H9 (cell line): Measurements from ENCODE around the gene FYN. TPM values are rescaled to one million over a fixed set of nuclear protein-coding genes. Genes with fewer than 3 reads are reported as not detected.

Experiments
- DNase-seq: peaks from one replicate; pipeline ENCODE4 v3.0.0-alpha.2; 2017
- H2AFZ ChIP-seq: one replicate; pipeline ENCODE4 v1.6.1; 2013; ENCODE audit warnings: mild to moderate bottlenecking, low read length, control low read depth, moderate library complexity
- H2AK5ac ChIP-seq: 2 replicates; pipeline ENCODE4 v1.6.1; 2013; ENCODE audit warnings: low read length, control low read depth, mixed read lengths; ENCODE audit not compliant: insufficient read length
- H2BK120ac ChIP-seq: one replicate; pipeline ENCODE4 v1.6.1; 2013; ENCODE audit warnings: low read depth, mild to moderate bottlenecking, low read length, control low read depth, inconsistent platforms; ENCODE audit not compliant: poor library complexity, severe bottlenecking
- H2BK12ac ChIP-seq: 2 replicates; pipeline ENCODE4 v1.6.1; 2013; ENCODE audit warnings: low read length, control low read depth, mixed read lengths, low read depth; ENCODE audit not compliant: insufficient read length
- H2BK15ac ChIP-seq: 2 replicates; pipeline ENCODE4 v1.6.1; 2013; ENCODE audit warnings: low read depth, low read length, control low read depth
- H2BK20ac ChIP-seq: one replicate; pipeline ENCODE4 v1.6.1; 2013; ENCODE audit warnings: low read depth, mild to moderate bottlenecking, low read length, control low read depth, inconsistent platforms; ENCODE audit not compliant: poor library complexity, severe bottlenecking
- H2BK5ac ChIP-seq: 2 replicates; pipeline ENCODE4 v1.6.1; 2013; ENCODE audit warnings: low read length, control low read depth, mixed read lengths; ENCODE audit not compliant: insufficient read length
- H3K14ac ChIP-seq: 2 replicates; pipeline ENCODE4 v1.6.1; 2013; ENCODE audit warnings: low read length, control low read depth; ENCODE audit not compliant: insufficient read depth
- H3K18ac ChIP-seq: 2 replicates; pipeline ENCODE4 v1.6.1; 2013; ENCODE audit warnings: low read depth, mild to moderate bottlenecking, mixed read lengths, low read length, control low read depth; ENCODE audit not compliant: insufficient read length
- H3K23ac ChIP-seq: 2 replicates; pipeline ENCODE4 v1.6.1; 2013; ENCODE audit warnings: low read length, control low read depth, mixed read lengths, low read depth; ENCODE audit not compliant: insufficient read length
- H3K23me2 ChIP-seq: 2 replicates; pipeline ENCODE4 v1.6.1; 2013; ENCODE audit warnings: low read depth, mild to moderate bottlenecking, mixed read lengths, low read length, control low read depth; ENCODE audit not compliant: insufficient read length, poor library complexity, severe bottlenecking
- H3K27ac ChIP-seq: 2 replicates; pipeline ENCODE4 v1.5.1; 2013; ENCODE audit warnings: low read length, control low read depth, mixed read lengths, low read depth; ENCODE audit not compliant: insufficient read length
- H3K27me3 ChIP-seq: 2 replicates; pipeline ENCODE4 v1.6.1; 2013; ENCODE audit warnings: low read length, control low read depth, inconsistent platforms; ENCODE audit not compliant: insufficient read depth
- H3K4ac ChIP-seq: 2 replicates; pipeline ENCODE4 v1.6.1; 2013; ENCODE audit warnings: low read depth, mild to moderate bottlenecking, control low read depth, inconsistent platforms, low read length, moderate library complexity
- H3K4me1 ChIP-seq: 2 replicates; pipeline ENCODE4 v1.6.1; 2013; ENCODE audit warnings: low read length, control low read depth, inconsistent platforms; ENCODE audit not compliant: insufficient read depth
- H3K4me2 ChIP-seq: 2 replicates; pipeline ENCODE4 v1.6.1; 2013; ENCODE audit warnings: low read length, control low read depth, mixed read lengths; ENCODE audit not compliant: insufficient read length, insufficient read depth
- H3K56ac ChIP-seq: 2 replicates; pipeline ENCODE4 v1.6.1; 2013; ENCODE audit warnings: low read depth, mild to moderate bottlenecking, mixed read lengths, low read length, control low read depth; ENCODE audit not compliant: insufficient read length
- H3K79me1 ChIP-seq: 2 replicates; pipeline ENCODE4 v1.6.1; 2013; ENCODE audit warnings: low read depth, mild to moderate bottlenecking, moderate library complexity, low read length, control low read depth, inconsistent platforms; ENCODE audit not compliant: insufficient read depth, poor library complexity, severe bottlenecking
- H3K79me2 ChIP-seq: 2 replicates; pipeline ENCODE4 v1.6.1; 2013; ENCODE audit warnings: low read length, control low read depth, inconsistent platforms; ENCODE audit not compliant: insufficient read depth
- H3K9ac ChIP-seq: 2 replicates; pipeline ENCODE4 v1.6.1; 2013; ENCODE audit warnings: low read length, control low read depth, mixed read lengths; ENCODE audit not compliant: insufficient read length; ENCODE audit errors: extremely low read depth
- H3K9me3 ChIP-seq: one replicate; pipeline ENCODE4 v1.6.1; 2013; ENCODE audit warnings: low read depth, low read length, inconsistent platforms; ENCODE audit not compliant: control insufficient read depth
- H3T11ph ChIP-seq: one replicate; pipeline ENCODE4 v1.6.1; 2013; ENCODE audit warnings: mild to moderate bottlenecking, low read length, control low read depth, inconsistent platforms
- H4K20me1 ChIP-seq: one replicate; pipeline ENCODE4 v1.6.1; 2013; ENCODE audit not compliant: control insufficient read depth, insufficient read length, insufficient read depth
- H4K5ac ChIP-seq: 2 replicates; pipeline ENCODE4 v1.6.1; 2013; ENCODE audit warnings: low read depth, mild to moderate bottlenecking, mixed read lengths, low read length, control low read depth; ENCODE audit not compliant: insufficient read length
- H4K8ac ChIP-seq: replicated peaks from 2 replicates; pipeline ENCODE4 v1.6.1; 2013; ENCODE audit warnings: low read length, control low read depth, mixed read lengths, low read depth; ENCODE audit not compliant: insufficient read length
- H4K91ac ChIP-seq: 2 replicates; pipeline ENCODE4 v1.6.1; 2013; ENCODE audit warnings: low read depth, mild to moderate bottlenecking, moderate library complexity, mixed read lengths, low read length, control low read depth; ENCODE audit not compliant: insufficient read length
- H3K27ac Mint-ChIP-seq, 3 experiments: 2 replicates in 2 of 3; 3 replicates in 1 of 3; pipeline ENCODE4 v1.8.0; 2020 to 2021; ENCODE audit warnings: mixed read lengths in 3 of 3, mild to moderate bottlenecking in 1 of 3, moderate library complexity in 1 of 3
- H3K27me3 Mint-ChIP-seq: 2 replicates; pipeline ENCODE4 v1.8.0; 2021; ENCODE audit warnings: low read depth, mild to moderate bottlenecking, moderate library complexity, mixed read lengths
- H3K36me3 Mint-ChIP-seq, 3 experiments: 2 replicates in 2 of 3; 3 replicates in 1 of 3; pipeline ENCODE4 v1.8.0; 2020 to 2021; ENCODE audit warnings: low read depth in 3 of 3, mixed read lengths in 3 of 3; ENCODE audit not compliant: insufficient read depth in 1 of 3
- H3K4me1 Mint-ChIP-seq, 2 experiments: 2 replicates each; pipeline ENCODE4 v1.8.0; 2020; ENCODE audit warnings: mixed read lengths in 2 of 2
- H3K4me3 Mint-ChIP-seq, 2 experiments: 2 replicates in 1 of 2; 3 replicates in 1 of 2; pipeline ENCODE4 v1.8.0; 2020 to 2021; ENCODE audit warnings: mild to moderate bottlenecking in 2 of 2, mixed read lengths in 2 of 2, moderate library complexity in 1 of 2
- H3K9me3 Mint-ChIP-seq, 2 experiments: 2 replicates in 1 of 2; 3 replicates in 1 of 2; pipeline ENCODE4 v1.8.0; 2020; ENCODE audit warnings: mild to moderate bottlenecking in 2 of 2, mixed read lengths in 2 of 2, moderate library complexity in 1 of 2
- WGBS: extraction: QIAGEN DNeasy Blood & Tissue Kit; methylation state at CpG from one replicate; pipeline ENCODE4 v1.1.7; 2013; ENCODE audit warnings: missing lambda C conversion rate, low lambda C conversion rate, mixed read lengths; ENCODE audit not compliant: insufficient read length; ENCODE audit errors: extremely low coverage; 5-methylcytosine and 5-hydroxymethylcytosine counted together
- total RNA-seq: library from RNA; stranded (reverse); gene quantifications from 2 replicates; pipeline ENCODE4 v1.2.1, GENCODE V29; 2021
- TF ChIP-seq, protein P1 (sequence below): fragments of 200-600 bp; sonication (generic); conservative IDR thresholded peaks from 3 replicates; pipeline ENCODE4 v1.8.0; 2021; ENCODE audit warnings: antibody characterized with exemption, mild to moderate bottlenecking

The FYN gene
- total RNA-seq, 1 experiment from 2014 or later, result 64.8 TPM

DNA sequence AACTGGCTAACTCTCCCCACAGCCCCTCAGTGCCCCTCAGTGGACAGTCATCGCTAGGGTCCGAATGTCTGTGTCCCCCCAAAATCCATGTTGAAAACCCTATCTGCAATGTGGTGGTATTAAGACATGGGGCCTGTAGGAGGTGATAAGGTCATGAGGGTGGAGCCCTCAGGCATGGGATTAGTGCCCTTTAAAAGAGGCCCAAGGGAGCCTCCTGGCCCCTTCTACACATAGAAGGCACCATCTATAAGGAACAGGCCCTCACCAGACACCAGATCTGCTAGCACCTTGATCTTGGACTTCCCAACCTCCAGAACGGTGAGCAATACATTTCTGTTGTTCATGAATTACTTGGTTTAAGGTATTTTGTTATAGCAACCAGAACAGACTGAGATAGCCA is 260.9 kb downstream of the FYN start:
- no peak overlapping the region for H3K14ac ChIP-seq
- no peak overlapping the region for H3K18ac ChIP-seq
- H4K91ac ChIP-seq, result no peak overlapping the region
- H2BK15ac ChIP-seq, result no peak overlapping the region
- H3K23me2 ChIP-seq, result no peaks in the 10 kb centered on the region
- H3K9me3 Mint-ChIP-seq, result peaks cover 5 to 6% of the 10 kb centered on the region in 2 experiments; a peak in 3 of 5 replicates
- no peak overlapping the region; a peak in 1 of 7 replicates for H3K27ac Mint-ChIP-seq
- no peak overlapping the region for H3K56ac ChIP-seq
- no peaks in the 10 kb centered on the region for H3K27me3 ChIP-seq
- H3K9ac ChIP-seq, result no peak overlapping the region
- H2BK5ac ChIP-seq, result no peak overlapping the region
- no peak overlapping the region for H3T11ph ChIP-seq
- H2AK5ac ChIP-seq, result no peak overlapping the region
- no peak overlapping the region for H2BK120ac ChIP-seq
- no peak overlapping the region for H2BK20ac ChIP-seq
- no peaks in the 10 kb centered on the region for H3K79me2 ChIP-seq
- peaks cover 27% of the 10 kb centered on the region in 2 experiments for H3K4me1 Mint-ChIP-seq
- peaks cover 0 to 12% (median 7%) of the 10 kb centered on the region in 3 experiments; a peak in 5 of 7 replicates for H3K36me3 Mint-ChIP-seq
- no peaks in the 10 kb centered on the region for H3K79me1 ChIP-seq
- peaks cover 24% of the 10 kb centered on the region for H3K27me3 Mint-ChIP-seq
- no peaks in the 10 kb centered on the region for H4K20me1 ChIP-seq
- no peak for DNase-seq
- H3K4me3 Mint-ChIP-seq, result no peak overlapping the region
- no peak overlapping the region for H3K27ac ChIP-seq
- H3K23ac ChIP-seq, result no peak overlapping the region
- no peaks in the 10 kb centered on the region for H3K9me3 ChIP-seq
- H3K4ac ChIP-seq, result no peak overlapping the region
- no peak overlapping the region for H3K4me2 ChIP-seq
- H4K5ac ChIP-seq, result no peak overlapping the region
- H3K4me1 ChIP-seq, result peaks cover 4% of the 10 kb centered on the region; the same call in 1 of the 2 replicates
- WGBS, result no CpG with 5 or more reads among the region's 3 CpGs
- H4K8ac ChIP-seq, result no peak overlapping the region
- H2AFZ ChIP-seq, result no peak overlapping the region
- no peak overlapping the region for H2BK12ac ChIP-seq
- TF ChIP-seq, protein P1, sequence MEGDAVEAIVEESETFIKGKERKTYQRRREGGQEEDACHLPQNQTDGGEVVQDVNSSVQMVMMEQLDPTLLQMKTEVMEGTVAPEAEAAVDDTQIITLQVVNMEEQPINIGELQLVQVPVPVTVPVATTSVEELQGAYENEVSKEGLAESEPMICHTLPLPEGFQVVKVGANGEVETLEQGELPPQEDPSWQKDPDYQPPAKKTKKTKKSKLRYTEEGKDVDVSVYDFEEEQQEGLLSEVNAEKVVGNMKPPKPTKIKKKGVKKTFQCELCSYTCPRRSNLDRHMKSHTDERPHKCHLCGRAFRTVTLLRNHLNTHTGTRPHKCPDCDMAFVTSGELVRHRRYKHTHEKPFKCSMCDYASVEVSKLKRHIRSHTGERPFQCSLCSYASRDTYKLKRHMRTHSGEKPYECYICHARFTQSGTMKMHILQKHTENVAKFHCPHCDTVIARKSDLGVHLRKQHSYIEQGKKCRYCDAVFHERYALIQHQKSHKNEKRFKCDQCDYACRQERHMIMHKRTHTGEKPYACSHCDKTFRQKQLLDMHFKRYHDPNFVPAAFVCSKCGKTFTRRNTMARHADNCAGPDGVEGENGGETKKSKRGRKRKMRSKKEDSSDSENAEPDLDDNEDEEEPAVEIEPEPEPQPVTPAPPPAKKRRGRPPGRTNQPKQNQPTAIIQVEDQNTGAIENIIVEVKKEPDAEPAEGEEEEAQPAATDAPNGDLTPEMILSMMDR, result no peak
